Activated CD8-positive, alpha-beta T cell treated with anti-CD3 and anti-CD28 coated beads, Interleukin-2, amount 10 ng/mL, durations not matched to agents 7 days and 5 days (primary cell): ENCODE data around the gene TMEM33. TPM values are rescaled to one million over a fixed set of nuclear protein-coding genes. Genes with fewer than 3 reads are reported as not detected.
"Not testable (repeated sequence)": the region's sequence is repeated elsewhere in the genome, so short reads cannot be mapped to it uniquely, and the experiment has no call there.

Experiments
- ATAC-seq: fragments of 150-1000 bp; cut with Tn5 transposase; one replicate; pipeline ENCODE4 v1.10.0; 2021; ENCODE audit warnings: moderate library complexity
- CTCF ChIA-PET: fragments of 350-600 bp; sonication (Branson Sonifier 250); formaldehyde crosslinking; loops from one replicate; lab custom pipeline; 2021; ENCODE audit warnings: antibody characterized with exemption; lab: Charles Lee
- POLR2A ChIA-PET: fragments of 350-600 bp; sonication (Branson Sonifier 250); formaldehyde crosslinking; loops from one replicate; lab custom pipeline; 2021; ENCODE audit warnings: antibody characterized with exemption; lab: Charles Lee
- DNase-seq: peaks from one replicate; pipeline ENCODE4 v3.0.0-alpha.2; 2020
- H3K27ac Mint-ChIP-seq: one replicate; pipeline ENCODE4 v1.8.0; 2021; ENCODE audit warnings: mild to moderate bottlenecking, mixed read lengths
- H3K27me3 Mint-ChIP-seq: one replicate; pipeline ENCODE4 v1.8.0; 2021; ENCODE audit warnings: low read depth, mixed read lengths
- H3K36me3 Mint-ChIP-seq: one replicate; pipeline ENCODE4 v1.8.0; 2021; ENCODE audit warnings: low read depth, mixed read lengths
- H3K4me1 Mint-ChIP-seq: one replicate; pipeline ENCODE4 v1.8.0; 2021; ENCODE audit warnings: low read depth, mixed read lengths
- H3K4me3 Mint-ChIP-seq: one replicate; pipeline ENCODE4 v1.8.0; 2021; ENCODE audit warnings: mild to moderate bottlenecking, mixed read lengths
- H3K9me3 Mint-ChIP-seq: one replicate; pipeline ENCODE4 v1.8.0; 2022; ENCODE audit warnings: mixed read lengths; ENCODE audit not compliant: insufficient read depth
- total RNA-seq, 2 experiments: library from RNA; stranded (reverse); gene quantifications; one replicate each; pipeline ENCODE4 v1.2.3, GENCODE V29; 2021

Gene TMEM33
- total RNA-seq, 2 experiments from 2014 or later: 59.9 TPM

DNA sequence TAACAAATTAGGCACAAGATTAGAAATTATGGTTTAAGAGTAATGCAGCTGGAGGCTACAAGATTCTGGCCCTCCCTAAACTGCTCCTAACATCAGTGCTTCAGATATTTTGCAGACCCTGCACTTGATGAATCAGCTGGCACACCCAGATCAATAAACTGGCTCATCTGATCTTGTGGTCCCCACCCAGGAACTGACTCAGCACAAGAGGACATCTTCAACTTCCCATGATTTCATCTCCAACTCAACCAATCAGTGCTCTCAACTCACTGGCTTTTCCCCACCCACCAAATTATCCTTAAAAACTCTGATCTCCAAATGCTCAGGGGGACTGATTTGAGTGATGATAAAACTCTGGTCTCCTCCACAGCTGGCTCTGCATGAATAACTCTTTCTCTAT, 21.7 kb upstream of the TMEM33 start:
- H3K27me3 Mint-ChIP-seq: no peaks in the 10 kb centered on the region
- POLR2A ChIA-PET: no interaction called here
- ATAC-seq (no peak), DNase-seq (no peak)
- no peaks in the 10 kb centered on the region for H3K9me3 Mint-ChIP-seq
- CTCF ChIA-PET: no interaction called here
- peaks cover 4% of the 10 kb centered on the region for H3K4me1 Mint-ChIP-seq
- no peak overlapping the region for H3K27ac Mint-ChIP-seq
- no peak overlapping the region for H3K4me3 Mint-ChIP-seq
- no peaks in the 10 kb centered on the region for H3K36me3 Mint-ChIP-seq

DNA sequence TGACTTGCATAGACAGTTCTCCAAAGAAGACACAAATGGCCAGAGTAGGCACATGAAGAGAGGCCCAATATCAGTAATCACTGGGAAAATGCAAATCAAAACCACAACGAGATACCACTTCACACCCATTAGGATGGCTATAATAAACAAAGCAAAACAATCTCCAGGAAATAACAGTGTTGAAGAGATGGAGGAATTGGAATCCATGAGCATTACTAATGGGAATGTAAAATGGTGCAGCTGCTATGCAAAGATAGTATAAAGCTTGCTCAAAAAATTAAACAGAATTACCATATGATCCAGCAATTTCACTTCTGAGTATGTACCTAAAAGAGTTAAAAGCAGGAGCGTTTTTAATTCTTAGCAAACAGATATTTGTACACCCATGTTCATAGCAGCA, 17.0 kb upstream of the TMEM33 start:
- POLR2A ChIA-PET: no interaction called here
- H3K9me3 Mint-ChIP-seq: peaks cover 4% of the 10 kb centered on the region
- H3K4me1 Mint-ChIP-seq: peaks cover 4% of the 10 kb centered on the region
- CTCF ChIA-PET: no interaction called here
- no peak overlapping the region for H3K4me3 Mint-ChIP-seq
- ATAC-seq (no peak), DNase-seq (no peak)
- H3K36me3 Mint-ChIP-seq: no peaks in the 10 kb centered on the region
- no peaks in the 10 kb centered on the region for H3K27me3 Mint-ChIP-seq
- H3K27ac Mint-ChIP-seq: no peak overlapping the region

DNA sequence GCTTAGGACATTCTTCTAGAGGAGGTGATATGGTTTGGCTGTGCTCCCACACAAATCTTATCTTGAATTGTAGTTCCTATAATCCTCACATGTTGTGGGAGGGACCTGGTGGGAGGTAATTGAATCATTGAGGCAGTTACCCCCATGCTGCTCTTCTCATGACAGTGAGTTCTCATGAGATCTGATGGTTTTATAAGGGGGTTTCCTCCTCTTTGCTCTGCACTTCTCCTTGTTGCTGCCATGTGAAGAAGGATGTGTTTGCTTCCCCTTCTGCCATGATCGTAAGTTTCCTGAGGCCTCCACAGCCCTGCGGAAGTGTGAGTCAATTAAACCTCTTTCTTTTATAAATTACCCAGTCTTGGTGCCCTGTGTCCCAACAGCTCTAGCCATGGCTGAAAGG, 14.8 kb upstream of the TMEM33 start:
- CTCF ChIA-PET, H3K27ac Mint-ChIP-seq, POLR2A ChIA-PET: not testable (repeated sequence)

DNA sequence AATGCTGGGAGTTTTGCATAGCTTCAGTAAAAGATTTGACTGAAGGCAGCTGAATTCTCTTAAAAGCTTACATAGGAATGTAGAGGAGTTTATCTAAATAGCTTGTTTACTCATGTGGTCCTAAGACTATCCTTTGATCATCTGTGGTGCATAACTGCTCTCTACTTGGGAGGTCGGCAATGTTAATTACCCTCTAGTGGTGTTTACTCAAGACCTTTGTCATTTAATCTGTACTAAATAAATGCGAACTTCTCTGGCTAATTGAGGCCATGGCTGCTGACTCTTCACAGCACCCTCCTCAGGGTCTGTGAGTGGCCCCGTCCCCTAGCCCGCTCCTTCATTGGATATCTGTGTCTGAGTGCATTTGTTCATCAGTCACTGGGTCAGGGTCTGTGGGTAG, 13.8 kb upstream of the TMEM33 start:
- CTCF ChIA-PET: no interaction called here
- H3K9me3 Mint-ChIP-seq: peaks cover 4% of the 10 kb centered on the region
- H3K27me3 Mint-ChIP-seq: no peaks in the 10 kb centered on the region
- POLR2A ChIA-PET: no interaction called here
- no peaks in the 10 kb centered on the region for H3K36me3 Mint-ChIP-seq
- ATAC-seq (no peak), DNase-seq (no peak)
- no peak overlapping the region for H3K4me3 Mint-ChIP-seq
- H3K27ac Mint-ChIP-seq: no peak overlapping the region
- H3K4me1 Mint-ChIP-seq: no peaks in the 10 kb centered on the region

More for the DNA sequence above, 14.8 kb upstream of the TMEM33 start:
- H3K27me3 Mint-ChIP-seq, H3K4me1 Mint-ChIP-seq, H3K4me3 Mint-ChIP-seq, H3K9me3 Mint-ChIP-seq, DNase-seq, H3K36me3 Mint-ChIP-seq, ATAC-seq: not testable (repeated sequence)

DNA sequence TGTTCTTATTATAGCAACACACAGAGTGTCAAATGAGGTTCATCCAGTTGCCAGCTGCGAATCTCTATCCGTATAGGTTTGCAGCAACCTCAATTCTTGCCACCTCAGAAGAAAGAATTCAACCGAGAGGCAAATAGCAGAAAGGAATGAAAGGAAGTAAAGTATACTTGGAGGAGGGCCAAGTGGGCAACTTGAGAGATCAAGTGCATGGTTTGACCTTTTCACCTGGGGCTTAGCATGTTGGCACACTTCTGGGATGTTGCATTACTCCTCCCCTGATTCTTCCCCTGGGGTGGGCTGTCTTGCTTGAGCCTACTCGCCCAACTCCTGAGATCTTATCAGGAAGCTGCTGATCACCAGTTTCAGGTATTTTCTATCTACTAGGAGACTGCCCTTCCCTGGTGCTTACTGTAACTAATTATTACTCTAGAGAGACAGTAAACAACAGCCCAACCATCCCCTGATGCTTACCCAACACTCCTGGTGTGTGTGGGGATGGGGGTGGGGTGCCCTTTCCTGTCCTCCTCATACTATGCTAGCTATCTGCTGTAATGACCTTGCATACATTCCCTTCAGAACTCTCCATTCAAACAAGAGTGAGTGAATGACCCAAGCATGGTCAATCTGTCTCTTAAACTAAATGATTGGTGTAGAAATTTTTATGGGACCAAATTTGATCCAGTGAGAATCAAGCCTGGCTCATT, 7.3 kb upstream of the TMEM33 start:
- Mint-ChIP-seq H3K9me3 (no peaks in the 10 kb centered on the region), H3K4me3 (no peak overlapping the region), H3K27me3 (peaks cover 3% of the 10 kb centered on the region), H3K27ac (no peak overlapping the region), H3K4me1 (peaks cover 11% of the 10 kb centered on the region), H3K36me3 (no peaks in the 10 kb centered on the region)
- no peak for ATAC-seq
- no peak for DNase-seq
- ChIA-PET POLR2A (no interaction called here), CTCF (no interaction called here)

DNA sequence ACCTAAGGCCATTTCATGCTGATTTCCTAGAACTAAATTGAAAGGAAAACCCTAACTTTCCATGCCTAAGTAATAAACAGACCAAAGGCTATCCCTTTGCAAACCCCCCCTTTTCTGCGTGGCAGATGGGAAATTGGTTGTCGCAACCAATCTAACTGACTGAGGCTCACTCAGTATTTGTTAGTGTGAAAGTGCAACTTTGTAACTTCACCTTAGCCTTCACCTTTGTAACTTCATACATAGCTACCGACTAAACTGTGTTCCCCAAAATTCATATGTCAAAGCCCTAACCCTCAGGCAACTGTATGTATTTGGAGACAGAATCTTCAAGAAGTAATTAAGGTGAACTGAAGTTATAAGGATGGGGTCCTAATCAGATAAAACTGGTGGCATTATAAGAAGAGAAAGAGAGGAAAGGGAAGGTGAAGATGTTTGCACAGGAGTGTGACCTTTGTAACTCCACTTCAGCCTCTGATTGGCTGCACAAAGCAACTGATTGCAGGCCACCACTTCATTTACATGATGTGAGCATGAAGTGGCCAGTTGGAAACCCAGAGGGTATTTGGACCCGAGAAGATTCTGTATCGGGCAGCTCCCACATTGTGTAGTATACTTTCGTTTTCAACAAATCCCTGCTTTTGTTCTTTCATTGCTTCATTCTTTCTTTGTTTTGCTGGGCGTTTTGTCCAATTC, 4.9 kb upstream of the TMEM33 start:
- H3K27me3 Mint-ChIP-seq: peaks cover 3% of the 10 kb centered on the region
- no peaks in the 10 kb centered on the region for H3K9me3 Mint-ChIP-seq
- POLR2A ChIA-PET: no interaction called here

DNA sequence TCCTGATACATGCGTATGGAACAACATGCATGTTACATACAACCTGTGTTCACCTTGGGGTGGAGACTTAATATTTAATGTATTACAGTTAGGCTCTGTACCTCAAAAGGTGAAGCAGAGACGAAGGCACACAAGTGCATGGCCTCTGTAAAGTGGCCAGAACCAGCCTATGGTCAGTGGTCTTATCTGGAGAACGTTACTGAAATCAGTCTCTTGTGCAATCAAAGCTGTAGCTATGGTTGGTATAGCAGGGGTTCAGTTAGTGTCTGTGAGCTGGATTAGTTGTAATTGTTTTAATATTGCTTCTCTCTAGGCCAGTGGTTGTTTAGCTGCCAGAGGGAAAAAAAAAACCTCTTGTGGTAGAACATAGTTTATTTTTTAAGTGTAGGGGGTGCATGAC, 2.2 kb upstream of the TMEM33 start:
- no peak overlapping the region for H3K27ac Mint-ChIP-seq
- H3K4me1 Mint-ChIP-seq: peaks cover 39% of the 10 kb centered on the region
- H3K36me3 Mint-ChIP-seq: peaks cover 14% of the 10 kb centered on the region
- no peaks in the 10 kb centered on the region for H3K9me3 Mint-ChIP-seq
- DNase-seq (no peak), ATAC-seq (no peak)
- POLR2A ChIA-PET: no interaction called here
- H3K4me3 Mint-ChIP-seq: no peak overlapping the region
- CTCF ChIA-PET: interaction anchor here (1.0 kb wide), 1 partner anchor 24 kb away, joined by 3 read pairs; no protein-coding TSS in a partner anchor
- H3K27me3 Mint-ChIP-seq: peaks cover 3% of the 10 kb centered on the region

More for the DNA sequence above, 4.9 kb upstream of the TMEM33 start:
- H3K36me3 Mint-ChIP-seq: peaks cover under 1% of the 10 kb centered on the region
- no peak overlapping the region for H3K27ac Mint-ChIP-seq
- no peak overlapping the region for H3K4me3 Mint-ChIP-seq
- peaks cover 18% of the 10 kb centered on the region for H3K4me1 Mint-ChIP-seq
- DNase-seq: no peak
- CTCF ChIA-PET: no interaction called here
- no peak for ATAC-seq

DNA sequence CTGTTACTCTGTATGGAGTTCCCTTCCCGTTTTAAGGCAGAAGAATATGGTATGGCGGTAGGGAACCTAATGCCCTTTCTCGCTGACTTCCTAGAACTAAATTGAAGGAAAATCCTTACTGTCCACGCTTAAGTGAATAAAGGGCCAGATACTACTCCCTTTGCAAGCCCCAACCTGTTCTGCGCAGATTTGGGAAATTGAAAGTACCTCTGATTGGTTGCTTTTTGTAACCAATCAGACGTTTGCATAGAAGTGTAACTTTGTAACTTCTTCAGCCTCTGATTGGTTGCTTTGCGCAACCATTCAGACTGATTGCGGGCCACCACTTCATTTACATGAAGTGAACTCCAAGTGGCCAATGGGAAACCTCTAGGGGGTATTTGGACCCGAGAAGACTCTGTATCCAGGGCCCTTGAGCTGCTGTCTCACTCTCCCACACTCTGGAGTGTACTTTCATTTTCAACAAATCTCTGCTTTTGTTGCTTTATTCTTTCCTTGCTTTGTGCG, 1.2 kb upstream of the TMEM33 start:
- Mint-ChIP-seq H3K27ac (no peak overlapping the region), H3K27me3 (peaks cover 3% of the 10 kb centered on the region), H3K36me3 (peaks cover 19% of the 10 kb centered on the region), H3K4me1 (peaks cover 40% of the 10 kb centered on the region), H3K9me3 (no peaks in the 10 kb centered on the region), H3K4me3 (peak overlapping the region; percentile 99)
- ATAC-seq (no peak), DNase-seq (no peak)
- CTCF ChIA-PET: interaction anchor here (0.7 to 1.3 kb wide), 2 partner anchors 23 to 56 kb away, joined by 3 read pairs; partner anchors contain the start of gene SLC30A9
- POLR2A ChIA-PET: interaction anchor here (1.0 to 1.6 kb wide), 2 partner anchors 9 to 56 kb away, joined by 3 to 4 read pairs; partner anchors contain the start of gene SLC30A9

DNA sequence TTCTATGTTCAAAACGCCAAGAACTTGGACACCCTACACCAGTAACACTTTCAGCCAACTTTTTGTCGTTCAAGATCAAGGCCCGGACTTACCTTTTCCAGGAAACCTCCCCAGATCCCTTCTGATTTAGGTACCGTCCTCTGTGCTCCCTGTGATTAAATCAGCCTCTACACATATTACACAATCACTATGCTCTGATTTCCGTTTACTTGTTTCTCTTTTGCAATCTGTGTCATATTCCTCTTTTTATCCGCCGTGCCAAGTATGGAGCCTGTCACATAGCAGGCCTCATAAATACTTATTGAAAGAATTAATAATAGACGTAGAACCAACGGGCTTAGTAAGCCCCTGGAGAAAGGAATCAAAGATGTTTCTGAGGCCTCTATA, 722 bp upstream of the TMEM33 start:
- peak overlapping the region; percentile 94 for H3K27ac Mint-ChIP-seq
- H3K27me3 Mint-ChIP-seq: peaks cover under 1% of the 10 kb centered on the region
- H3K4me3 Mint-ChIP-seq: peak overlapping the region; percentile 99
- H3K9me3 Mint-ChIP-seq: no peaks in the 10 kb centered on the region
- DNase-seq (no peak), ATAC-seq (no peak)
- peaks cover 40% of the 10 kb centered on the region for H3K4me1 Mint-ChIP-seq
- H3K36me3 Mint-ChIP-seq: peaks cover 23% of the 10 kb centered on the region
- CTCF ChIA-PET: interaction anchor here (0.7 to 1.3 kb wide), 3 partner anchors 15 to 55 kb away, joined by 3 read pairs; partner anchors contain the start of gene SLC30A9
- POLR2A ChIA-PET: interaction anchor here (1.0 to 1.6 kb wide), 2 partner anchors 9 to 56 kb away, joined by 3 to 4 read pairs; partner anchors contain the start of gene SLC30A9

DNA sequence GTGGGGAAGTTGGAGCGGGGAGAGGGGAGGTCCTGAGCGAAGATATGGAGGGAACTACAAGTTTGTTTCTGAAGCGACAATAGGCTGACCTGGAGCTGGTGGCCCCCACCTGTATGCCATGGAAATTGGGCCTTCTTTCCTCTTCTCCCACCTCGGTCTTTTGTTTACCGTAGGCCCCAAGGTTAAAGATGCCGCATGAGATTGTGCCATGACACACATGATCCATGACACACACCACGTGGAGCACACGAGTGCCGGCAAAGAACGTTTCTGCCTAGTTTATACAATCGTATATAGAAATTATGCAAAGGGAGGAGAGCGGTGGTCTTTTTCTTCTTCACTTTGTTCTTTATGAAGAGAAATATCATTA, 408 bp downstream of the TMEM33 start:
- Mint-ChIP-seq H3K9me3 (no peaks in the 10 kb centered on the region), H3K4me1 (peaks cover 40% of the 10 kb centered on the region), H3K4me3 (peak overlapping the region; percentile 99), H3K27me3 (no peaks in the 10 kb centered on the region), H3K36me3 (peaks cover 26% of the 10 kb centered on the region), H3K27ac (peak overlapping the region; percentile 94)
- ChIA-PET POLR2A (interaction anchor here (1.6 kb wide), 1 partner anchor 54 kb away, joined by 4 read pairs; the partner anchor contains the start of gene SLC30A9), CTCF (interaction anchor here (0.9 kb wide), 1 partner anchor 55 kb away, joined by 5 read pairs; the partner anchor contains the start of gene SLC30A9)
- DNase-seq: peak; percentile 35
- peak; percentile 40 for ATAC-seq

DNA sequence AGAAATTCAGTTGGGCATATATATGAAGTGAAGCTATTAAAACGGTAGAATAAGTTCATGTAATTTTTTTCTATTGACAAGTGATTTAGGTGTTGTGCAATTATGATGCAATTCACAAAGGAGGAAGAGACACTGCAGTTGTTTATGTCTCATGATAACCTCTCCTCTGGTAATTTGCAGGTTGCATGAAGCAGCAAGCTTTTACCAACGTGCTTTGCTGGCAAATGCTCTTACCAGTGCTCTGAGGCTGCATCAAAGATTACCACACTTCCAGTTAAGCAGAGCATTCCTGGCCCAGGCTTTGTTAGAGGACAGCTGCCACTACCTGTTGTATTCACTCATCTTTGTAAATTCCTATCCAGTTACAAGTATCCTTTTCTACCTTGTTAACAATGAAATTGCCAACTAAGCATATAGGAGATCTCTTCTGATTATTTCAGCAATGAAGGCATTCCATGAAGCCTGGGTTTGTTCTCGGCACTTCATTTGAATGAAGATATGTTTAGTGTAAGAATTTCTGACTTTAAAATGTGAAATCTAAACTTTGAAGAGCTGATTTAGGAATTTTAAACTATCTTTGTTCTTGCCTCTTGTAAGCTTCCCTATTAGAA, 3.9 kb downstream of the TMEM33 start:
- ChIA-PET POLR2A (no interaction called here), CTCF (no interaction called here)
- Mint-ChIP-seq H3K27me3 (no peaks in the 10 kb centered on the region), H3K4me1 (peaks cover 31% of the 10 kb centered on the region), H3K36me3 (peaks cover 44% of the 10 kb centered on the region), H3K4me3 (no peak overlapping the region), H3K27ac (no peak overlapping the region), H3K9me3 (no peaks in the 10 kb centered on the region)
- ATAC-seq (no peak), DNase-seq (no peak)
